NCI-H2196 treated with DMSO at 0.1 percent for 48 hours (cell line): ENCODE results near the gene ITGA2B.
A peak's percentile ranks its signal among the peaks of the same experiment; 100 is the strongest.

ENCODE experiments used
- DNase-seq: peaks from one replicate; lab custom pipeline; 2025; ENCODE audit not compliant: unreplicated experiment; lab: John Stamatoyannopoulos, UW

The ITGA2B gene

DNA sequence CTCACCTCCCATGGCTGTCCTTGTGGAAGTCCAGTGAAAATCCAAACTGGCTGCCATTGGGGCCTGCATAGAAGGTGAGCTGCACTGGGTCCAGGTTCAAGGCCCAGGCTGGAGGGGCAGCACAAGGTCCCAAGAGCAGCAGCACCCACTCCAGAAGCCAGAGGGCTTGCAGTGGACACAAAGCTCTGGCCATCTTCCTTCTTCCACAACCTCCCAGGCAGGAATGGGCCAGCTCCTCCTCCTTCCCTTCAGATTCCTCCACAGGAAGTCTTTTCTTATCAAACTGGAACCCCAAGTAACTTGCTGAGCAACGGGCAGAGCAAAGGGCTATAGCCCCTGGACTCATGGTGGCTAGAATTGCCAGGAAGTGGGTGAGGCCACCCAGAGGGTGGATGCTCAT, at the start of gene ITGA2B:
ITGA2B (minus strand) TSS at position 369 of the 400 bp plus-strand sequence; CDS start at position 193, 176 bp downstream.
- DNase-seq = no peak

DNA sequence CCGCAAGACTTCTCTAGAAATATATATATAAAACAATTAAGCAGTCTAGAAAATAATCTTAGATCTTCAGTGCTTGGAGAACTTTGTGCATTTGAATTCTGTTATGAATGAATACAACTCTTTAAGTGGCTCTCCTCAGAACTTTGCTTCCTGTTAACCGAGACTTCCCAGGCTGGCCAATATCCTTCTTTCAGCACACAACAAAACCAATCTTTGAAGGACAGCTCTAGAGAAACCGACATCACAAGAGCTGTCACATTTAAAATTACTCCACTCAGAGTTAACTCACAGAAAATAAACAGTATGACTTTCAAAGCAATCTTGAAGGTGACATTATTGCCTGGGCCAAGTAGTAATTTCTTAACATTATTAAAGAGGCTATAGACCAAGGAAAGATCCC, 49.7 kb upstream of the ITGA2B start:
- DNase-seq = no peak

DNA sequence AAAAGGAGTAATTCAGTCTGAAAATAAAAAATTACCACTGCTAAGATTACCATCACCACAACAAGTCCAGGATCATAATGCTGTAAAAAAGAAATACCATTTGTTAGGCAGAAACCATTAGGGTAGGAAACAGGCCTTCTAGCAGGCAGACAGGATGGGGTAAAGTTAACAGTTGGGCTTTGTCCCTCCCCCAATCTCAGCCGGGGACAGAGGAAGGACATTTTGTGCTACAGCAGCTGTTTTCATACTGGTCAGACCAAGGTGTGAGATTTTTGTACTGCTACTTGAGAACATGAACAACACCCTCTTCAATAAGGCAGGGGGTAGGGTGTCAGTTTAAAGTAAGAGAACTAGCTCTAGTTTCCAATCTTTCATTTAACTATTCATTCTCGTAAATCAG, 49.2 kb upstream of the ITGA2B start:
- DNase-seq = no peak

DNA sequence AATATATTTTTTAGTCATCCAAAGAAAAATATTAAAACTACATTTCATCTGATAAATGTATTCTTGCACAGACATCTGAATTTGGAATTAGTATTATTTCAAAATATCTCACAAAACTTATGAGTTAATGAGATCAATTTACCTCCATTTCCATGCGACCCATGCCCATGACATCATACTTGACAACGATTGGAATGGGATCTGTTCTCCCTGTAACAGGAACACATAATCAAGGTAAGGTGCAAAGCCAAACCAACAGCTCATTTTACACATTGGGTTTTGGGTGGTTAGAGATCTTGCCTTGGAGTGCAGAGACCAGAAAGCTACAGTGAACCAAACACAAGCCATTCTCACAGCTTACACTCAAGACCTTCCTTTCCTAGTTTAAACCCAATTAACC, 46.9 kb upstream of the ITGA2B start:
- no peak for DNase-seq

DNA sequence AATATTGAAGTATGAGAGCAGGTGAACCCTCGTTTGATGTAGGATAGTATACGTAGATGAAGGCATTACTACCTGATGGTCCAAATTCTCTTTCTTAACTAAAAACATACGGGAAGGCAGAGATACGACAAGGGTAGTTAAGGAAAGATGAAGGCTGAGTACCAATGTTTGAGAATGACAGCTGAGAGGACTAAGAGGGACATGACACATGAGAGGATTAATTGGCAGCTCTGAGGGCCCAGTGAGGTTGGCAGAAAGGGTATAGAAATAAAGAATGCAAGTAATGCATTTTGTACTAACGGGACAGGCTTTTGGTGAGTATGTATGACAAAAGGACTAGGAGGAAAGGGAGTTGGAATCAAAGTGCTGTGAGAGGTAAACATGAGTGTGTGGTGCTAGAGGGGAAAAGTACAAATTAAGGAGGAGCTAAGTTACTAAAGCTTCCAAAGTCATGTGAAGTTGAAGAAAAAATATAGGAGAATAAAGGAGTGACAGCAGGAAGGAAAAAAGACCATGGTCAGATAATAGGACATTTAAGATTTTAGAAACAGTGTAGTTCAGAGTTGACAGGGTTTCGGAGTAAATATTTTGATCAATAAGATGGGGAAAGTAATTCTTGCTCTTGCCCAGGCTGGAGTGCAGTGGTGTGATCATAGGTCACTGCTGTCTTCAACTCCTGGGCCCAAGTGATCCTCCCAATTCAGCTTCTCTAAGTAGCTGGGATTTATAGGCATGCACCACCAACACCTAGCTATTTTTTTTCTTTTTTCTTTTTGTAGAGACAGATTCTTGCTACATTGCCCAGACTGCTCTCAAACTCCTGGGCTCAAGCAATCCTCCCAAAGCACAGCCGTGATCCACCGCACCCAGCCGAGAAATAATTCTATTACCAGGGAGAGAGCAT, 43.1 kb upstream of the ITGA2B start:
- DNase-seq = no peak

DNA sequence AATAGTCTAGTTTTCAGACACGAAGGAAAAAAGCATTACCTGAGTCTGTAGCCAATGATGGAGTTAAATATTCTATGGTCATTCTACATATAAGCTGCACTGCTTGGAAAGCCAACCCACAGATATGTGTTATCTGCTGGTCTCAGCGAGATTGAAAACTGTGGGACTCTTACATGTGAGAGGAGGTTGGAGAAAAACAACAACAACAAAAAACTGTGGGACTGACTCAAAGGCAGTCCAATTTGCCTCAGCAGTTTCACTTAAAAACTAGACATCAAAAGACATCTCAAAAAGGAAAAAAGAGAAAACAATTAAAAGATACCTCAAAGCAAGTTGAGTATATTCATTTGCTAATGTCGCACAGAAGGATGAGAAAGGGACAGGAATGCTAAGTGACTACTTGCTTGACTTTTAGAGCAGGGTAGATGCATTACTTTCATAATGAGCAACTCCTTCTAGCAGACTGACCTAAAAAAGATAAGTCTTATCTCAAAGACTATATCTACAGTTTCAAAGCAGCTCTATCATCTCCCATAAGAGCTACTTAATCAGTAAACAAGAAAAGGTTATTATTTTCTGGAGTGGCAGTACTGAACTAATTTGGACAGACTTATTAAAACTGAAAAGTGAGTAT, 35.5 kb upstream of the ITGA2B start:
- DNase-seq = no peak

DNA sequence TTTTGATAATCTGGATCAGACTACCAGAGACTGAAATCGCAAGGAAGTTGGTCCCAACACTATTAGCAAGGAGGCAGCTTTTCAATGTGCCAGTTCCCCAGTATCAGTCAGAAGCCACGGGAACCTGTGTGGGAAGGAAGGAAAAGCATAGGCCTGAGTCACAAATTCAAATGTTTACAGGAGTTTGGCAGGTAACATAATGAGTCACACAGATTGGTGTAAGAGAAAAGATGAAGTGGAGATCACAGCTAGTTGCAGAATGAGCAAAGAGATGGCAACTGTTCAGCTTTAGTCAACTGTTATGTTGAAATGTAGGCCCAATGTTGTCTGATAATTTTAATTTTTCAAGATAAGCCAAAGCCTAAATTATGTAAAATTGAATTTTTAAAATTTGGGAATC, 28.1 kb upstream of the ITGA2B start:
- no peak for DNase-seq

DNA sequence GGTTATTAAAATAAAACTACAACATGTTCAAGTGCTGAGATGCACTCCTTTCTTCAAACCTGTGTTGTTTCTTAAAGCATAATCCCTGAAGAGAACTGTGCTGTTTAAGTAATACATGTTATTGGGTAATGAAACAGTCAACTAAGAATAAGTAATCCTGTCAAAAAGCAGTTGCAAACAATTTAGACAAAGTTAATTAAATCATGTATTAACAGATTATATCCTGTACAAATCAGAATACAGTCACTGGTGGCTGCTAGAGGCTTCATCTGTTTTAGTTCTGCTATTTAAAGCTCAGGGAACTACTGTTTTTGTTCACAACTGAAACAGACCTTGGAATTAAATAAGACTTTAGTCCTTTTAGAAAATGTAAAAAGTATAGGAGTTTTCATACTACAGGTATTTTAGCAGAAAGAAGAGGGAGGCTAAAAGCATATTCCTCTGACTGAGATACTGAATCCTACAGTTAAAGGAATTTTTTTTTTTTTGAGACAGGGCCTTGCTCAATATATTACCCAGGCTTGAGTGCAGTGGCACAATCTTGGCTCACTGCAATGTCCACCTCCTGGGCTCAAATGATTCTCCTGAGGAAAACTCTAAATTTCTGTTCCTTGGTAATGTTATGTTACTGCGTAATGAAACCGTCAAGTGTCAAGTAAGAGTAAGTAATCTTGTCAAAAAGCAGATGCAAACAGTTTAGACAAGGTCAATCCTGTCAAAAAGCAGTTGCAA, 27.3 kb upstream of the ITGA2B start:
- no peak for DNase-seq

DNA sequence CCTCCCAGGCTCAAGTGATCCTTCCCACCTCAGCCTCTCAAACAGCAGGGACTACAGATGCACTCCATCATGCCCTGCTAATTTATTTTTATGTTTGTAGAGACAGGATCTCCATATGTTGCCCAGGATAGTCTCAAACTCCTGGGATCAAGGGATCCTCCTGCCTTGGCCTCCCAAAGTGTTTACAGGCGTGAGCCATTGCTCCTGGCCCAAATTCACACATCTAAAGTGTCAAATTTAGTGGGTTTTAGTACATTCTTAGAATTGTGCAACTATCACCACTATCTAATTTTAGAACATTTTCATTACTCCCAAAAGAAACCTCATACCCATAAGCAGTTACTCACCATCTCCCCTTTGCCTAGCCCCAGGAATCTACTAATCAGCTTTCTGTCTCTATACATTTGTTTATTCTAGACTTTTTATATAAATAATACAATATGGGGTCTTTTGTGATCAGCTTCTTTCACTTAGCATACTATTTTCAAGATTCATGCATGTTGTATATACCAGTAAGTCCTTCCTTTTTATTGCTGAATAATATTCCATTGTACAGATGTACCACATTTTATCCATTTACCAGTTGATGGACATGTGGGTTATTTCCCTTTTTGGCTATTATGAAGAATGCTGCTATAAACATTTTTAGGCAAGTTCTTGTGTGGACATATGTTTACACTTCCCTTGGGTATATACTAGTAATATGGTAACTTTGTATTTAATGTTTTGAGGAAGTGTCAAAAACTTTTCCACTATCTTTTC, 25.1 kb upstream of the ITGA2B start:
- no peak for DNase-seq

DNA sequence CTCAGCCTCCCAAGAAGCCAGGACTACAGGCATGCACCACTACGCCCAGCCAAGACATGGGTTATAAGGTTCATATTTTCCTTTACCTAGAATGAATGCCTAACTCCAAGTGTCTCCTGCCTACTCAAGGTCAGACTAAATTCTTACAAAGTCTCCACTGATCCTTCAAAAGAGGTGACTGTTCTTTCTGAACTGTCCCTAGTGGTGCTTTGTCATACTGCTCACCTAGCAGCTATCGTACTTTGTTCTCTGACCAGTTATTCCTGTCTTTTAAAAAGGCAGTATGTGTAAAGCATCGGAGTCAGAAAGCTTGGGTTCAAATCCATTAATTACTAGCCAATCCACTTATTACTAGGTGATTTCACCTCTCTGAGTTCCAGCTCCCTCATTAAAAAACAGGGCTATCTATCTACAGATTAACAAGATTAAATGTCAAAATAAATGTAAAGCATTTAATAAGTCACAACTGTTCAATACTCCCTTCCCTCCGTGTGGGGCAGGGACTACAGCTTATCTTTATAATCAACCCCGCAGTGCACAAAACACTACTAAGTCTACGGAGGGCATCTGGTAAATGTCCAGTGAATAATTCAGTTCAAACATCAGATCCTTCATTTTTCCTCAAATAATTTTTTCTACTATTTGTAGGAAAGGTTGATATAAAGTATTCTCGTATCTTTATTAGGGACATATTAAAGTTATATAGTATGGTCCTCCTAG, 20.0 kb upstream of the ITGA2B start:
- DNase-seq = no peak

DNA sequence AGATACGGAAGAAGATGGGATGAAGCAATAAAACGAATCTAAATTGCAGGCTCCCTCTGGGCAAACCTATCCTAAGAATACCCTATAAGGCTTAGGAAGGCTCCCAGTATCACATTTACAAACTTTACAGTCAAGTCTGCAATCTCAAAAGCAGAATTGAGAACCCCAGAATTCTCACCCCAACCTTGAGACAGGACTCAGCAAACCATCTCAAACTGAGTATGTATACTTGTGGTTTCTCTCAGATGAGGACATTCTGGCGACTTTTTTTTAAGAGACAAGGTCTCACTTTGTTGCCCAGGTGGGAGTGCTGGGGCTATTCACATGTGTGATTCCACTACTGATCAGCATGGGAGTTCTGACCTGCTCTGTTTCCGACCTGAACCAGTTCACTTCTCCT, 19.3 kb upstream of the ITGA2B start:
- DNase-seq = no peak

DNA sequence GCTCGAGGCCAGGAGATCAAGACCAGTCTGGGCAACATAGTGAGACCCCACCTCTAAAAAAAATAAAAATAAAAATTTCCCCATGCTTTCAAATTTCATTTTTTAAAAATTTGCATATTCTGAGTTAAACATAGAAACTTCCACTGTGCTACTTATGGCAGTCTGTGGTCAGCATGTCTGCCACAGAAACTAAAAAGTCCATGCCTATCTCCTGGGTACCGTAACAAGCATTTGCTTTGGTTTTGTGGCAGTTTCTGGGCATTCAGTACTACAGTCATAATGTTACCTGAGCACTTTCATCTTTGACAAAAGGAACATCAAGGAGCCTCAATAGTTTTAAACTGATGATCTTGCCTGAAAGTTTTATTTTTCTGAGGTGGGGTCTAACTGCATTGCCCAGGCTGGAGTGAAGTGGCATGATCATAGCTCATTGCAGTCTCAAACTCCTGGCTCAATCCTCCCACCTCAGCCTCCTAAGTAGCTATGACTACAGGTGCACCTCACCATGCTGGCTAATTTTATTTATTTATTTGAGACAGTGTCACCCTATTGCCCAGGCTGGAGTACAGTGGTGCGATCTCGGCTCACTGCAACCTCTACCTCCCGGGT, 13.2 kb upstream of the ITGA2B start:
- DNase-seq = no peak

DNA sequence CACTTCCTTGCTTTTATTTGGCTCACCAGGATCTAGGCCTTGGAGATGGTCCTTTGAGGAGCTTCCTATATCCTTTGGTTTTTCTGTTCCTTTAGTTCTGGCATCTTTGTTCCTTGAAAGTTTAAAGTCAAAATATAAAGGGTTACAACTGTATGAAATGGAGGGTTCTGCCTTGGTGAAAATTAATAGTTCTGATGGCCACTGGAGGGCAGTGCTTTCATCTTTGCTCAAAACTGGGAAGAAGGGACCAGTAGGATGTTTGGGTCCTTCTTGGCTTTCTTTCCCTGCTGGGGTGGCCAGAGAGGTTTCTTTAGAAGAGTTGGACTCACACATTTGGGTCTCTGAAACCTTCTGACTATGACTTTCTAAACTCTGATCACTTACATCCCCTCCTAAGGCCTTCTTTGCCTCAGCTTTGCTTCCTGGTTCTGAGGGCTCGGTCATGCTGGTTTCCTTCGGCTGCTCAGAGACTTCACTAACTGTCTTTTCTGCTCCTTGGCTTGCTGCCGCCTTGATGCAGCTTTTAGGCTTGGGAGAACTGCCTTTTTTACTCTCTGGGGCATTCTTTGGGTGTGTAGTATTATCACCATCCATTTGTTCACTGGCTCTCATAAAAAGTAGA, 10.9 kb upstream of the ITGA2B start:
- peak; percentile 19 for DNase-seq

DNA sequence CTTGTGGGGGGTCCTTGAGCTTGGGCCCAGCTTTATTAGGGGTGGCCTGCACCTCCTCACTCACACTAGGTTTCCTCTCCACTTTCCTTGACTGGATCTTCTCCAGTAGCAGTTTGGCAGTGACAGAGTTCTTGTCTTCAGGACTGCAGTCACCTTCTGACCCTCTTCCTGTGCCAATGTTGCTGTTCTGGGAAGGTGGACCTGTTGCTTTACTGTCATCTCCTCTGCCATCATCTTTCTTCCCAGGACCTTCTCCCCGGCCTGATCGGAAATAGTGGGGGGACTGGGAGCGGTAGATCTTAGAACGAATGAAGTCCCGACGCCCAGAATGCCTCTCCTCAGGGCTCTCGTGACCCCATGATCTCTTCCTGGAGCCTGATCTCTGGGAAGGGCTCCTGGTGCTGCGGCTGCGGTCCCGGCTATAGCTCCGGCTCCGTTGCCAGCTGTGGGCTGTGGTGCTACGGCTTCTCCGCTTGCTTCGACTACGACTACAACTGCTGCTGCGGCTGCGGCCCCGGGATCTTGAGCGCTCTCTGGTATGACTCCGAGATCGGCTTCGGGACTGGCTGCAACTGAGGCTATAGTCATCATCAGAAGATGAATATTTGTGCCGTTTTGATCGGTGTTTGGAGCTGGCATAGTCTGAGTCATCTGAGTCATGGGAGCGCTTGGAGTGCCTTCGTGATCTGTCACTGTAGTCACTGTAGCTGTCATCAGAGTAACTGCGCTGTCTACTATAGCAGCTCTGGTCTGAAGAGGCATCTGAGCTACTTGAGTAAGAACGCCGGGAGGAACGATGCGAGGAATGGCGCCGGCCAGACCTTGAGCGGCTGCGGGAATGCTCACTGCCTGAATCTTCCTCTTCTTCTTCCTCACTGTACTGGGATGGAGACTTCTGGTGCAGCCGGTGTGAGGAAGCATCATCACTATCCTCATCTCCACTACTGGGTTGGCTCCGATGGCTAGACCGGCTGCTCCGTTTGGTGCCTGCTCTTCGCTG, 9.5 kb upstream of the ITGA2B start:
- no peak for DNase-seq

DNA sequence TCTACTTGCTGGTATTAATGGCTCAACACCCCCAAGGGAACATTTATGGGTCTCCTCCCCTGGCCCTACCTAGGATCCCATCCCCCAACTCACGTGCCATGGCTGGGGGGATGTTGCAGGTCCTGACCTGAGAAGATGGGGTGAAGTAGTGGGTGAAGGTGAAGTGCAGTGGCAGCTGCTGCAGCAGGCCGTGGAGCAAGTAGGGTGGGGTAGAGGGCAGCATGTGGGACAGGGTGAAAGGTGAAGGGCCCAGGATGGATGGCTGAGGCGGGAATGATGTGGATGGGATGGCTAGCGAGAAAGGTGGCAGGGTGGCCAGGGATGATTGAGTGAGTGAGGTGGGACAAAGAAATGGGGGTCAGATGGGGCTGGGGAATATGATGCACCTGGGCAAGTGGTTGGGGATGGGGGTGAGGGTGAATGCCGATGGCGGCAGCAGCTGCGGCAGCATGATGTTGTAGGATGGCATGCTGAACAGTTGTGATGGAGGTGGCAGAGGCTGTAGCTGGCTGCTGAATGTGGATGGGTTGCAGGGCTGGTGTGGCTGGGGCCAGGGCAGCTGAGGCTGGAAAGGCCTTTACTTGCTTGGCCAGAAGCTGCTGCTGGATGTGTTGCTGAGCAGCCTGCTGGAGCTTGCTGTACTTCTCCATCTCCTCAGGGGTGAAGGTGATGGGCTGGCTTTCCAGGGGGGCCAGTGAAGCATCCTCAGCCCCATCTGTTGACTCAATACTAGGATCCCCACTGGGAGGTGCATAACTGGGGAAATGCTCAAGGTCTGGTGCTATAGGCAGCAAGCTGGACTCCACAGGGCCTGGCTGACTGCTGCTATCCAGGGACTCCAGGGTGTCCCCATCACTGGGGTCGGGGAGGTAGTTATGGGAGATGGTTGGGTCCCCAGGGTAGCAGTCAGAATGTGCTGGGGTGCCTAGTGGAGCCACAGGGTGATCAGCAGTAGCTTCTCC, 8.3 kb upstream of the ITGA2B start:
- no peak for DNase-seq

DNA sequence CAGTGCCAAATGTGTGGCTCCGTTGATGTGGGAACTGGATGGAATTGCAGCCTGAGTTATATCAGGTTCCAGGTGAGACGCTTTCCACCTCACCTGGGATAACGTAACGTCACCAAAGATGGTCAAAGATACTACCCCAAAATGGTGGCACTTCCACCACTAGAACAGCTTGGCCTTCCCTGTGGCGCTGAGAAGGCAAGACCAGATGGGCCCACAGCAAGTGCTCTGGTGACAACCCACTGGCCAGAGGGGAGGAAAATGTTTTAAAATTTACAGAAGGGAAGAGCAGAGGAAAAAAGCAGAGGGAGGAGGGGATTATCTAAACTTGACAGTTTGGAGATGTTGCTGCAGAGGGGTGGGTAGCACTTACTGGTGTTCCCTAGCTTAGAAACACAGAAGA, 7.5 kb upstream of the ITGA2B start:
- DNase-seq = no peak

DNA sequence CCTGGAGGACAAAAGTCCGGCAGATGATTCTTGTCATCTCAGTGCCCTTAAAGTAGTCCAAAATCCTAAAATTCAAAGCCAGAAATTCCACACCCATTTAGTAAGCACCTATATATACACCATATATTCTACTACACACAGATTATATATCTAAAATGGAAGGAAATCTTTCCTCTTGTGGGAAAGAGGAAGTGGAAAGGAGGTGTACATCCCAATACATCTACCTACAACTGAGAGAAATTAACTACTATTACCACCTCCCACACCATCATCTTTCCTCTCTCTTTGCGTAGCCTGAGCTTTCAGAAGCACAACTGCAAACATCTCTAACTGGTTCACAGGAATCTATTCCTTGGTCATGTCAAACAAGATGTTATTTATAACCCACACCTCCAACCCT, 5.4 kb upstream of the ITGA2B start:
- DNase-seq = no peak
